HCT116 (cell line): ENCODE measurements around the gene HMGA1.

ENCODE experiments used
- CEBPB ChIP-seq: IDR thresholded peaks from 2 replicates; pipeline ENCODE4 v1.6.1; 2012; ENCODE audit warnings: low read depth
- CTCF ChIP-seq, 3 experiments: fragments of 200-600 bp in 1 of 3; sonication (generic) in 1 of 3; IDR thresholded peaks in 2 of 3; conservative IDR thresholded peaks in 1 of 3; 2 replicates each; pipeline ENCODE4 v1.5.1; 2012 to 2017; ENCODE audit warnings: low read depth in 2 of 3, low read length in 2 of 3, antibody characterized with exemption in 1 of 3, borderline replicate concordance in 1 of 3, control low read depth in 1 of 3, mild to moderate bottlenecking in 1 of 3, mixed read lengths in 1 of 3, mixed run types in 1 of 3, moderate library complexity in 1 of 3; ENCODE audit not compliant: insufficient read depth in 1 of 3
- ELF1 ChIP-seq: IDR thresholded peaks from 2 replicates; pipeline ENCODE4 v1.6.1; 2012; ENCODE audit warnings: low read depth, borderline replicate concordance
- EZH2phosphoT487 ChIP-seq: fragments of 200-600 bp; IDR thresholded peaks from 2 replicates; pipeline ENCODE4 v1.6.1; 2018; ENCODE audit warnings: antibody characterized with exemption, borderline replicate concordance
- FOSL1 ChIP-seq: IDR thresholded peaks from 2 replicates; pipeline ENCODE4 v1.6.1; 2012; ENCODE audit warnings: low read depth
- POLR2A ChIP-seq: IDR thresholded peaks from 2 replicates; pipeline ENCODE4 v1.7.0; 2011; ENCODE audit warnings: borderline replicate concordance; ENCODE audit not compliant: insufficient read depth, insufficient read length; ENCODE audit errors: extremely low read depth
- RAD21 ChIP-seq: IDR thresholded peaks from 2 replicates; pipeline ENCODE4 v1.6.1; 2012; ENCODE audit warnings: low read depth, mild to moderate bottlenecking
- SIN3A ChIP-seq: IDR thresholded peaks from 2 replicates; pipeline ENCODE4 v1.6.1; 2012; ENCODE audit warnings: low read depth

GRCh38 chr6:34276191-34276590 is 39.5 kb downstream of the HMGA1 start:
- no peak for TF ChIP-seq CTCF (IDR thresholded peaks at IDR 0.05 in 2 of 3, conservative IDR thresholded peaks at IDR 0.05 in 1 of 3; ENCODE audit: borderline replicate concordance in 1 of 3, insufficient read depth in 1 of 3, low read depth in 2 of 3, low read length in 2 of 3)
- TF ChIP-seq ELF1, result no peak
- TF ChIP-seq CEBPB, result no peak
- no peak for TF ChIP-seq FOSL1
- TF ChIP-seq SIN3A, result no peak
- TF ChIP-seq EZH2phosphoT487, result no peak
- TF ChIP-seq POLR2A, result no peak
- TF ChIP-seq RAD21, result no peak
